PC-9 (cell line): ENCODE measurements around the gene CWC22.

ENCODE experiments used
- EZH2 ChIP-seq: fragments of 200-600 bp; sonication (generic); IDR thresholded peaks from 2 replicates; pipeline ENCODE4 v1.8.0; 2017; ENCODE audit warnings: antibody characterized with exemption, low read depth
- TF ChIP-seq, protein P1 (sequence below): fragments of 200-600 bp; sonication (generic); conservative IDR thresholded peaks from 2 replicates; pipeline ENCODE4 v1.6.1; 2017; ENCODE audit warnings: mixed run types, antibody characterized with exemption, mild to moderate bottlenecking, moderate library complexity

DNA sequence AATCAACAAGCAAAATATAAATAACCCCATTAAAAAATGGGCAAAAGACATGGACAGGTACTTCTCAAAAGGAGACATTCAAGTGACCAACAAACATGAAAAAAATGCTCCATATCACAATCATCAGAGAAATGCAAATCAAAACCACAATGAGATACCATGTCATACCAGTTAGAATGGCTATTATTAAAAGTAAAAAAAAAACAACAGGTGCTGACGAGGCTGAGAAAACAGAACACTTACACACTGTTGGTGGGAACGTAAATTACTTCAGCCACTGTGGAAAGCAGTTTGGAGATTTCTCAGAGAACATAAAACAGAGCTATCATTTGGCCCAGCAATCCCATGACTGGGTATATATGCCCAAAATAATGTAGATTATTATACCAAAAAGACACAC lies 69.1 kb downstream of the CWC22 start:
- TF ChIP-seq, protein P1, sequence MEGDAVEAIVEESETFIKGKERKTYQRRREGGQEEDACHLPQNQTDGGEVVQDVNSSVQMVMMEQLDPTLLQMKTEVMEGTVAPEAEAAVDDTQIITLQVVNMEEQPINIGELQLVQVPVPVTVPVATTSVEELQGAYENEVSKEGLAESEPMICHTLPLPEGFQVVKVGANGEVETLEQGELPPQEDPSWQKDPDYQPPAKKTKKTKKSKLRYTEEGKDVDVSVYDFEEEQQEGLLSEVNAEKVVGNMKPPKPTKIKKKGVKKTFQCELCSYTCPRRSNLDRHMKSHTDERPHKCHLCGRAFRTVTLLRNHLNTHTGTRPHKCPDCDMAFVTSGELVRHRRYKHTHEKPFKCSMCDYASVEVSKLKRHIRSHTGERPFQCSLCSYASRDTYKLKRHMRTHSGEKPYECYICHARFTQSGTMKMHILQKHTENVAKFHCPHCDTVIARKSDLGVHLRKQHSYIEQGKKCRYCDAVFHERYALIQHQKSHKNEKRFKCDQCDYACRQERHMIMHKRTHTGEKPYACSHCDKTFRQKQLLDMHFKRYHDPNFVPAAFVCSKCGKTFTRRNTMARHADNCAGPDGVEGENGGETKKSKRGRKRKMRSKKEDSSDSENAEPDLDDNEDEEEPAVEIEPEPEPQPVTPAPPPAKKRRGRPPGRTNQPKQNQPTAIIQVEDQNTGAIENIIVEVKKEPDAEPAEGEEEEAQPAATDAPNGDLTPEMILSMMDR = no peak
- TF ChIP-seq EZH2 = no peak
